Measurements from ENCODE around the gene CASP7.

DNA sequence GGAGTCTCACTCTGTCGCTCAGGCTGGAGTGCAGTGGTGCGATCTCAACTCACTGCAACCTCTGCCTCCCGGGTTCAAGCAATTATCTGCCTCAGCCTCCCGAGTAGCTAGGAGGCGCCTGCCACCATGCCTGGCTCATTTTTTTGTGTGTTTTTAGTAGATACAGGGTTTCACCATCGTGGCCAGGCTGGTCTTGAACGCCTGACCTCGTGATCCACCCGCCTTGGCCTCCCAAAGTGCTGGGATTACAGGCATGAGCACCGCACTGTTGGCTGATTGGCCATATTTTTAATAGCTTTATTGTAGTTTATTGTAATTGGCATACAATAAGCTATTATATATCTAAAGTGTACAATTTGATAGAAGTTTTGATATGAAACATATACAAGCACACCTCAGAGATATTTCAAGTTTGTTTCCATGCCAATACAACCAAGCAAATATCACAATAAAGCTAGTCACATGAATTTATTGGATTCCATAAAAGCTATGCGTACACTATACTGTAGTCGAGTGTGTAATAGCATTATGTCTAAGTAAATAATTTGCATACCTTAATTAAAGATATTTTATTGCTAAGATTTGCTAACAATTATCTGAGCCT lies 77.3 kb downstream of the CASP7 start:
- TF ChIP-seq, protein P1, sequence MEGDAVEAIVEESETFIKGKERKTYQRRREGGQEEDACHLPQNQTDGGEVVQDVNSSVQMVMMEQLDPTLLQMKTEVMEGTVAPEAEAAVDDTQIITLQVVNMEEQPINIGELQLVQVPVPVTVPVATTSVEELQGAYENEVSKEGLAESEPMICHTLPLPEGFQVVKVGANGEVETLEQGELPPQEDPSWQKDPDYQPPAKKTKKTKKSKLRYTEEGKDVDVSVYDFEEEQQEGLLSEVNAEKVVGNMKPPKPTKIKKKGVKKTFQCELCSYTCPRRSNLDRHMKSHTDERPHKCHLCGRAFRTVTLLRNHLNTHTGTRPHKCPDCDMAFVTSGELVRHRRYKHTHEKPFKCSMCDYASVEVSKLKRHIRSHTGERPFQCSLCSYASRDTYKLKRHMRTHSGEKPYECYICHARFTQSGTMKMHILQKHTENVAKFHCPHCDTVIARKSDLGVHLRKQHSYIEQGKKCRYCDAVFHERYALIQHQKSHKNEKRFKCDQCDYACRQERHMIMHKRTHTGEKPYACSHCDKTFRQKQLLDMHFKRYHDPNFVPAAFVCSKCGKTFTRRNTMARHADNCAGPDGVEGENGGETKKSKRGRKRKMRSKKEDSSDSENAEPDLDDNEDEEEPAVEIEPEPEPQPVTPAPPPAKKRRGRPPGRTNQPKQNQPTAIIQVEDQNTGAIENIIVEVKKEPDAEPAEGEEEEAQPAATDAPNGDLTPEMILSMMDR (conservative IDR thresholded peaks at IDR 0.05), result no peak
- no peak for TF ChIP-seq EZH2 (IDR thresholded peaks at IDR 0.05; ENCODE audit: low read depth)
